MG63 (cell line): ENCODE data around the gene PLEKHH1. TPM values are rescaled to one million over a fixed set of nuclear protein-coding genes. Genes with fewer than 3 reads are reported as not detected.
"Not testable (repeated sequence)": the region's sequence is repeated elsewhere in the genome, so short reads cannot be mapped to it uniquely, and the experiment has no call there.

Source experiments
- DNase-seq: peaks from one replicate; pipeline ENCODE4 v3.0.0-alpha.2; 2020
- H3K27me3 ChIP-seq: fragments of 250-450 bp; sonication (Bioruptor Pico); 2 replicates; pipeline ENCODE4 v1.5.1; 2020; ENCODE audit warnings: mild to moderate bottlenecking, moderate library complexity
- H3K36me3 ChIP-seq: fragments of 250-450 bp; sonication (Bioruptor Pico); 2 replicates; pipeline ENCODE4 v1.5.1; 2020; ENCODE audit warnings: mild to moderate bottlenecking, moderate library complexity
- H3K4me3 ChIP-seq: fragments of 250-450 bp; sonication (Bioruptor Pico); 2 replicates; pipeline ENCODE4 v1.5.1; 2020; ENCODE audit warnings: mild to moderate bottlenecking, moderate library complexity
- H3K9me3 ChIP-seq: fragments of 250-450 bp; sonication (Bioruptor Pico); 2 replicates; pipeline ENCODE4 v1.5.1; 2020; ENCODE audit warnings: mild to moderate bottlenecking, moderate library complexity
- total RNA-seq: library from RNA; depleted of rRNA; stranded (reverse); fragments of >200 nt; shearing (Covaris generic); gene quantifications from 2 replicates; pipeline ENCODE4 v1.2.3, GENCODE V29; 2014; ENCODE audit warnings: low replicate concordance

The PLEKHH1 gene
- total RNA-seq, 1 experiment from 2014 or later = 0.07 TPM

DNA sequence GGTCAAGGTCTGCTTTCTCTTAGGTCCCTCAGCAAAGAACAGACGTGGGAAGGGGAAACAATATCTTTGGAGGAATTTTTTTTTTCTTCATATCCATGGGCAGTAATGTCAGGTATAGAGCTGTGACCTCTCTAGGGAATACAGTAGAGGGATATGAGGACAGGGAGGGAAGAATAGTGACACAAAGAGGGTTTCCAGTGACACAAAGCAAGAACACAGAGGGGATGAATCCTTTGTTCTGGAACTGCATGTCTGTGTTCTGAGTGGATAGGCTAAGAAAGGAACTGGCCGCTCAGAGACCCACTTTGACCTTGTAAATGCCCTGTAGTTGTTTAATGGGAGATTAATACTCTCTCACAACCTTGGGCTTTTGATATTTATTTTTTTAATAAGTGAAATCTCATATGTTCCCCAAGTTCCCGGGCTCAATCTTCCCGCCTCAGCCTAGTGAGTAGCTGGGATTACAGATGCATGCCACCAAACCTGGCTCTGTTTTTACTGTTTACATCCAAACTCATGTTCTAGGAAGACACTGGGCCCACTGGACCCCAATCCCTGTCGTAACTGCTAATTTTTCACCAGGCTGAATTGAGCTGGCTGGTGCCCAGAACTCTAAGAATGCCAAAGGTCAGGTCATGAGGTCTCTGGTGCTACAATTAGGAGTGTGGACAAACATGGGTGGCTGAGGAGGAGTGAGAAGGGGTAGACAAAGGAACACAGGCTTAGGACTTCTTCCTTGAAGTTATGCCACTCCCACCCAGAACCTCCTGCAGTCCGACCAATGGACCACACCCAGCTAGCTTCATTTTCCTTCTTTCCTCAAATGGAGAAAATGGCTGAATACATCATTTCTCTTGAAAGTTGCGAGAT lies 9.1 kb upstream of the PLEKHH1 start:
- no peak for DNase-seq
- Histone ChIP-seq H3K27me3 (no peaks in the 10 kb centered on the region), H3K36me3 (no peaks in the 10 kb centered on the region)

DNA sequence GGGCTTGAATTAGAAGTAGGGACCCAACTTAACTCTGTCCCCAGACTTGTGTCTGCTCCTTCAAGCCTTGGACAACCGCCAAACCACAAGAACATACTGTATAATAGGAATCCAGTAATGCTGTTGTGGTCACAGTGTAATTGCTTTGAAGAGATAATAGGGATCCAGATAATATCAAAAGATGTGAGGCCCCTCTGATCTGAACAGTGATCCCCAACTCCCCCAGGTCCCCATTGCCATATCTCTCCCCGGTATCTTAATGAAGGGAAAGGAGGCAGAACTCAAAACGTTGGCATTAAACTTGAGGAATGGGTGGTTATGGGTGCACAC lies 8.5 kb upstream of the PLEKHH1 start:
- Histone ChIP-seq H3K9me3 (no peaks in the 10 kb centered on the region), H3K4me3 (no peak overlapping the region), H3K36me3 (no peaks in the 10 kb centered on the region), H3K27me3 (no peaks in the 10 kb centered on the region)
- DNase-seq = no peak

More for the DNA sequence above, 9.1 kb upstream of the PLEKHH1 start:
- Histone ChIP-seq H3K9me3 (no peaks in the 10 kb centered on the region), H3K4me3 (no peak overlapping the region)

DNA sequence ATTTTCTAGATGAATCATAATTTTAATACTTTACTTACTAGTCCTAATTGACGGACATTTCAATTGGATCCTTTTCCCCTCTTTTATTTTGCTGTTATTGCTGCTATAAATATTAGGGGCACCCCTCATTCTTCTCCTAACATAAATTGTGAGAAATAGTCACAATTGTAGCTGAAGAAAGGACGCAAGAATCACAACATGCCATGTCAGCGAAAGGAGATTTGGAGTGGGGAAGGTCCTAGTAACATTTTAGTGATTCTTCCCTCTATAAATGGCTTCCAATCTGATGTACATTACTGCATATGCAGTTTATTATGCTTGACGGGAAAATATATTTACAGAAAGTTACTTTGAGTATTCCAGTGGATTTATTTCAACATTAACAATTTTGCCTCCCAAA lies 7.7 kb upstream of the PLEKHH1 start:
- H3K9me3 ChIP-seq = no peaks in the 10 kb centered on the region
- no peaks in the 10 kb centered on the region for H3K36me3 ChIP-seq
- no peak for DNase-seq
- no peak overlapping the region for H3K4me3 ChIP-seq
- H3K27me3 ChIP-seq = no peaks in the 10 kb centered on the region

DNA sequence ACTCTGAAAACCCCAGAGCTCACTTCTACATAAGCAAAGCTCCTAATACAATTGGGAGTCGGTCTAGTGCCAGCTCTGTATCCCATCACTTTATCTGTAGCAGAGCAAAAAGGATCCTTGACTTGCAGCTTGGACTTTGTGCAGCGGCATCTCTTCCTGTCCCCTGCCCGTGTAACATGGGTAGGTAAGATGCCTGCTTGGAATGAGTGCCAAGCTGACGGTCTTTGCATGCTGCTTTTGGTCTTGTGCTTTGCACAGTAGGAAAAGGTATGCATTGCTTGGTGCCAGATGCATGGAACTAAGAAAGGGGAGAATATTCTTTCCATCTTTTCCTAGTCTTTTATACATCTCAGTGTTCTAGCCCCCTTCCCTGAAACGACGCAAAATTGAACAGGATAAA lies 6.9 kb upstream of the PLEKHH1 start:
- no peak overlapping the region for H3K4me3 ChIP-seq
- no peaks in the 10 kb centered on the region for H3K36me3 ChIP-seq
- no peaks in the 10 kb centered on the region for H3K9me3 ChIP-seq
- DNase-seq = no peak
- H3K27me3 ChIP-seq = no peaks in the 10 kb centered on the region

DNA sequence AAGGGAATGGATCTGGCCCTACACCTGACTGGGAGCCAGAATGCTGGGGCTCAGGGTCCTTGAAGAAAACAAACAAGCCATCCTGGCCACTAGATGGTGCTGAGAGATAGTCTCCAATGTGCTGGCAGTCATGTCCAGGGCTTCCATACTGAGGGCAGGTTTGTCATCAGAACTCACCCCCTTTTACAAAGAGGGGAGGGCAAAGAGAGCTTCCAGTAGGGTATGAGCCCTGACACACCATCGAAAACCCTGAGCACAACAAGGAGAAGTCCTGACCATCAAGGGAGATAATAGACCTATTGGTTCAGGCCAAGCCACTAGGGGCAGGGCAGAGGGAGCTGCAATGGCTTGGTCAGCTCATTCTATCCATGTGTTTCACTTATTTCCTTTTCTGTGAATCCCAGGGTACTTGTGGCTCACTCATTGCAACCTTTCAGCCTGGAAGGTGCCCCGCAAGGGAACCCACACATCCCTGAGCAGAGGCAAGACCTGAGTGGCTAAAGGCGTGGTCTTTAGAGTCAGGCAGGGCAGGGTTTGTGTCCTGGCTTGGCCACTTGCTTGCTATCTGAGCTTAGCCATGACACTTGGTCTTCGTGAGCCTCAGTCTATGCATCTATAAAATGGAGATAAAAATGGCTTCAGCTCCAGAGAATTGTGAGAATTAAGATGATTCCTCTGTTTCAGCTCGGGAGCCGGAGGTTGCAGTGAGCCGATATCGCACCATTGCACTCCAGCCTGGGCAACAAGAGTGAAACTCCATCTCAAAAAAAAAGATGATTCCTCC lies 6.2 kb upstream of the PLEKHH1 start:
- H3K27me3 ChIP-seq = no peaks in the 10 kb centered on the region
- no peaks in the 10 kb centered on the region for H3K9me3 ChIP-seq
- DNase-seq = peak; percentile 8
- no peak overlapping the region for H3K4me3 ChIP-seq
- H3K36me3 ChIP-seq = no peaks in the 10 kb centered on the region

DNA sequence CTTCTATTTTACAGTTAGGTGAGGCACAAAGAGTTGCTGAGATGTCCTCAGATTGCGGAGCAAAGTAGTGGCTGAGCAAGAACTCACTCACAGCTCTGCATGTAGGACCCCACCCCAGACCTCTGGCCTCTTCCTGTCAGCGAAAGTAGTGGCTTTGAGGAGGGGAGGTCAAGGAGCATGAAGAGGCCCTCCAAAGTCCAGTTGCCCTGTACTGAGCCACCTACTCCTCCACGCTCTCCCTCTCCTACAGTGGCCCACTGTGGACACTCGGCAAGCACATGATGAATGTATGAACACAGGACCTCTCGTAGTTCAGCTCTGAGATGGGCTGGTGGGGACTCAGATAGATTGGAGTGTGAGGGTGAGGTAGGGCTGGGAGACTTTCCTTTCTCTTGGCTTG lies 5.3 kb upstream of the PLEKHH1 start:
- DNase-seq = no peak
- Histone ChIP-seq H3K4me3 (no peak overlapping the region), H3K36me3 (no peaks in the 10 kb centered on the region), H3K27me3 (no peaks in the 10 kb centered on the region), H3K9me3 (no peaks in the 10 kb centered on the region)

DNA sequence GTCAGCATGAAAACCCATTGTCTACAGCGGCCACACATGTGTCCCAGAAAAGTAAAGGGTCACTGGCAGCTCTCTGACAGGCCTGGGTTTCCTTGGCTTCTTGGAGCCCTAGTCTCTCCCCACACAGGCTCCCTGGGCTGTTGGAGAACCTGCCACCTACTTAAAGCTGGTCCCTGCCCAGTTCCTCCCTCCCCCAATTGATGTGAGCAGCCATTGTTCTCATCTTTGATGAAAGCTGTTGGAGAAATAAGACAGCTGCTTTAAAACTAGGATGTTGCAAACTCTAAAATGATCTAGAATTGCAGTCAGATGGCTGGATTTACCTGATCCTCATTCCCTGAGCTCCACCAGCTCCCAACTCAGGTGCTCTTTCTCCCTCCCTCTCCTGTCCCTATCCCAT lies 4.8 kb upstream of the PLEKHH1 start:
- H3K4me3 ChIP-seq = no peak overlapping the region

DNA sequence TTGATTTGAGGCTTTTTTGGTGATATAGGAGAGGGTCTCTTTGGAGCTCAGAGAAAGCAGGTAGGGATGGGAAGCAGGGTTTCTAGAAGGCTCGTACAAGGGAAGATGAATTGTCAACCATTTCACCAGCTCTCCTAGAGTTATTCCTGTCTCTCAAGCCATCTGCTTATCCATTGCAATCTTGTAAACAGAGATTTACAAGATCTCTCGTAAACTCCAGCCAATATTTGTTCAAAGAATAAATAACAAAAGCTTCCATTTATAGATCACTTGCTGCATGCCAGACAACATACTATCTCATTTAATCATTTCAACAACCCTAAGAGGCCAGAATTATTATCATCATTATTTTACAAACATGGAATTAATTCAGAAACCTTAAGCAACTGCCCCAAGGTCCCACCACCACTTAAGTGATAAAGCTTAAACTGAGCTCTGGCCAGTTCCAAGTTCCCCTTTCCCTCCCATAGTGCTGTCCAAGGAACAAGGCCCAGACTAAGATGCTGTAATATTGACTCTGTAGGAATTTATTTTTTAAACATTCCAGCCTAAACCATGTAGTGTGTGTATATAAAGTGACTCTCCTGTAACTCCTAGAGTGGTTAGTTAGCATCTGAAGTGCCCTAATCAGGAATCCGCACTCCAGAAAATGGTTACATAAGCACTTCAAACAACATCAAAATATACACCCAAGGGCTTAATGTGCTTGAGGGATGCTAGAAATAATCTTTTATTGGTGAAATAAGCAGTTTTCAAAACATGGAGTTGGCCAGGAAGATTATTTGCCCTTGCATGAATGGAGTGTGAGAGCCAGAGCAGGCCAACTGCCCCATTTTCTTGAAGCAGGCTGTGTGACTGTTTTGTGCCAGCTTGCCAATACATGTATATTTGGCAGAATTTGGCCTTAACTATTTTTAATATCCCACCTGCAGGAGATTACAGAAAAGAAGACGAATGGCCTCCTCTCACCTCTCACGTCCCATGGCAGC lies 2.8 kb upstream of the PLEKHH1 start:
- H3K9me3 ChIP-seq = no peaks in the 10 kb centered on the region
- no peak for DNase-seq
- no peak overlapping the region for H3K4me3 ChIP-seq
- no peaks in the 10 kb centered on the region for H3K27me3 ChIP-seq
- no peaks in the 10 kb centered on the region for H3K36me3 ChIP-seq

More for the DNA sequence above, 4.8 kb upstream of the PLEKHH1 start:
- H3K9me3 ChIP-seq = no peaks in the 10 kb centered on the region
- DNase-seq = no peak
- no peaks in the 10 kb centered on the region for H3K27me3 ChIP-seq
- H3K36me3 ChIP-seq = no peaks in the 10 kb centered on the region

DNA sequence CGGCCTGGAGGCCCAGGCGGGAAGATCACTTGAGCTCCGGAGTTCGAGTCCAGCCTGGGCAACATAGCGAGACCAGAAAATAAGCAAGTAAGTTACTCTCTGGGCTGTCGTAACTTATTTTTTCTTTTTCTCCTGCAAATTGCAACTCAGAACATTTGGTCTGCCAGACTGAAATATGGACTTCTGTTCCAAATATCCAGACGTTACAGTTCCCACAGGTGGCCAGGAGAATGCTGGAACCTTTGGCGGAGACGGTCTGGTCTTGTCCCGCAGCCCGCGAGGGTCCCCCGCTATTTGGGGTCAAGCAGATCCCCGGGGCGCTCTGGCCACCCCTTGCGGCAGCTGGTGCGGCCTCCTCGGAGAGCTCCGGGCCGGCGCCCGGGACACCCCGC lies 488 bp upstream of the PLEKHH1 start:
- no peaks in the 10 kb centered on the region for H3K9me3 ChIP-seq
- H3K36me3 ChIP-seq = no peaks in the 10 kb centered on the region
- peak overlapping the region; percentile 53 for H3K4me3 ChIP-seq
- DNase-seq = no peak
- no peaks in the 10 kb centered on the region for H3K27me3 ChIP-seq

DNA sequence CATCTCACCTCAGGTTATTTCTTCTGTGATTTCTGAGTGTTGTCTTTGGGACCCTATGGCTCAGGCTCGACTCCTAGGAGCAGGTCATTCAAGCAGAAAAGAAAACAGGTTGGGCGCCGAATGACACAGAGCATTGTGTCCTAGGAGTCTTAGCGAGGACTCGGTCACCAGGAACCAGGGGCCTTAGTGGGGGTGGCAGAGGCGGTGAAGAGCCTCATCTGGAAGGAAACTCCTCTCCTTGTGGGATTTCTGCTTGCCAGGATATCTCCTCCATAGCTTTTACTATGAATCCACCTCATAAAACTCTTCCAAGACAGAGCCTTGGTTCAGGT lies 630 bp downstream of the PLEKHH1 start:
- Histone ChIP-seq H3K9me3 (no peaks in the 10 kb centered on the region), H3K27me3 (no peaks in the 10 kb centered on the region), H3K36me3 (no peaks in the 10 kb centered on the region), H3K4me3 (peak overlapping the region; percentile 53)
- DNase-seq = no peak

DNA sequence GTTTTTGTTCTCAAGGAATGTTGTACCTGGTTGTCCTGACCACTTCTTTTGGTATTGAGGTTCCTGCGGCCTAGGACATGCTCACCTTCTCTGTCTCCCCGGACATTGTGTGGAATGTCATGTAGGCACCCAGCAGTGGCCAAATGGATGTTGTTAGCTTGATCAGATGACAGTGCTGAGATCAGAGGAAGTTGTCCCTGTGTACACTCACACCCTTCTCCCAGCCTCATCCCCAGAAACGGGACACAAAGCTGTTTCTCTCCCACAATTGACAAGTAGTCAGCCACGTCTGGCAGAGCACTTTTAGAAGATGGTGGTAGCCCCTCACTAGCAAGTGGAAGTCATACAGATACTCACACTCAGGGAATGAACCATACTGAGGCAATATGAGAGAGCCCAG lies 3.0 kb downstream of the PLEKHH1 start:
- no peaks in the 10 kb centered on the region for H3K9me3 ChIP-seq
- no peaks in the 10 kb centered on the region for H3K27me3 ChIP-seq
- DNase-seq = no peak
- H3K36me3 ChIP-seq = no peaks in the 10 kb centered on the region
- H3K4me3 ChIP-seq = no peak overlapping the region

DNA sequence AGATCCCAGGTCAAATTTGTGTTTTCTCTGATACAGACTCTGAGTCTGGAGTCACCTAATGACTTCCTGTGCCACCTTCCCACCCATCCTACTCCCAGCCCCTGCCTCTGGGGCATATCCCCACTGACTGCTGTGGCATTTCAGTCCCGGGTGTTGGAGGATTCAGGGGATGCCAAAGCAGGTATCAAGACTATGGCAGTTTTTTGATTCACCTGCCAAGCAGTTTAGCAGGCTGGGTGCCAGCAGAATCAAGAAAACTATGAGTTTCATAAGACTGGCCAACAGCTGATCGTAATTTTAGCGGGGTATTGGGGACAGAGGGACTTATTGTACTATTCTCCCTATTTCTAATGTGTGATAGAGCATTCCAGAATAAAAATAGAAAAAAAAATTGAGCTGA lies 4.6 kb downstream of the PLEKHH1 start:
- Histone ChIP-seq H3K36me3 (no peaks in the 10 kb centered on the region), H3K9me3 (no peaks in the 10 kb centered on the region), H3K27me3 (no peaks in the 10 kb centered on the region), H3K4me3 (no peak overlapping the region)
- DNase-seq = no peak

DNA sequence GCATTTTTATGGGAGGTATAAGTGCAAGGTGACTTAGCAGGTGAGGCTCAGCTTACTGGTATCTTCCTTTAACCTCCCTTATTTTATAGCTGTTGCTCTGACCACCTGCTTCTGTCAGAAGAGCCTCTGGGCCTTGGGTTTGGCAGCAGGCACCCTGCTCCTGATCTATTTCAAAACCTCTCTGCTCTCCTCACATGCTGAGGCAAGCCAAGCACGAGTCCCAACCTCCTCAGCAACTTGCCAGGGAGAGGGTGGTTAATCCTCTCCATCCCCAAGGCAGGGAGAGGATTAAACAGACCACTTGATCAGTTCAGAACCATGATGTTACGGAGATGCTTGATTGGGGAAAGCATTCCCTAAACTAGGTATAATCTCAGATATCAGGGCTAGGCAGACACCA lies 5.4 kb downstream of the PLEKHH1 start:
- no peaks in the 10 kb centered on the region for H3K27me3 ChIP-seq
- no peaks in the 10 kb centered on the region for H3K36me3 ChIP-seq
- DNase-seq = no peak
- H3K9me3 ChIP-seq = no peaks in the 10 kb centered on the region
- H3K4me3 ChIP-seq = no peak overlapping the region

DNA sequence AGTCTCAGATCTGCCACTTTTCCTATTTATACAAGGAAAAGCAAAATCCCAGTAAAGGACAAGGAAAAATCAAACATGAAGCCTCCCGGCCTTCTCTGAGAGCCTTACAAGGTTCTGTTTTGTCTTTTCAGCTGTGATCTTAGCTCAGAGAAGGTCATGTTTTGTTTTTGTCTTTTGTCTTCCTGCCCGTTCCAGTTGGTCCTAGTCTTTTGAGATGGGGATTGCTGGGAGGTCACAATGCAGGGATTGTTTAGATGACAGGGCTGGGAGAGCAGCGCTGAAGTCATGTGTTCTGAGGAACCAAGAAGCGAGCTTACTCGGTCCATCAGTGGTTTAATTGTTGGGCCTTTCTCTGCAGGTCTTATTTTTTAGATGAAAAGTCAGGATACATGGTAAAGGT lies 6.0 kb downstream of the PLEKHH1 start:
- Histone ChIP-seq H3K4me3 (no peak overlapping the region), H3K27me3 (no peaks in the 10 kb centered on the region), H3K9me3 (0 out of 2 replicates have a peak, but pooled peaks cover under 1% of the 10 kb centered on the region), H3K36me3 (no peaks in the 10 kb centered on the region)
- no peak for DNase-seq

DNA sequence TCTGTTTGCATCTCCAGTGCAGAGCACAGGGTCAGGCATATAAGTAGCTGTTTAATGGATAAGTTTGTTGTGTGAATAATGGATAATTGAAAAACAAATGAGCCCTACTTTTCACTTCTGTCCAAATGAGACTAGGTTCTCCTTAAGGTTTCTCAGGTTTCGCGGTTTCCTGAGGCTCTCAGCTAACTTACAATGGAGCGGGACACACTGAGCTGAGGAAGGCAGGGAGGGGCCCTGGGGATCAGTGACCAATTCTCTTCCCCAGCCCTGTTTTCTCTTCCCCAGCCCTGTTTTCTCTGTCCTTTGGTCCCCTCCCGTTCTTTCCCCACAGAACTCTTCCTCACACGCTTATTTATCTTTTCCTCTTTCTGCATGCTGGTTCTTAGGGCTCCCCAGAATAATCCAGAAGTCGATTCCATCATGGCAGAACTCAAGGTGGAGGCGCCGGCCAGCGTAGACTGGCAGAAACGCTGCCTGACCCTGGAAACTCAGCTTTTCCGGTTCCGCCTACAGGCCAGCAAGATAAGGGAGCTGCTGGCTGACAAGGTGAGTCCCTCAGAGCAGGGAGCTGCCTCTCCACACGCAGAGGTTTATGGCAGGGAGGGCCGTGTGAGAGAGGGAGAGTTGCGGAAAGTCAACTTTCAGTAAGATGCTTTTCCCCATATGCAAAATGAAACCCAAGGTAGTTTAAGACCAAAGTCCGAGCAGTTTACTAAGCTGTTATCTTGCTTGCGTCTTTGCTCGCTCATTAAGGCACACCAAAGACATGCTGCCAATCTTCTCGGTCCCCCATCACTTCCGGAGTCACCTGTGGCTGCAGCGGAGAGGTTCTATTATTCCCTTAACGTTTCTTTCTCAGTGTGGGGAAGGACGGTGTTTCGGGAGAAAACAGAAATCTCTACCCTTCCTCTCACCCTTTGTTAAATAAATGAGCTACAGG lies 8.6 kb downstream of the PLEKHH1 start:
- H3K36me3 ChIP-seq = no peaks in the 10 kb centered on the region
- peaks cover 6% of the 10 kb centered on the region; the same call in 1 of the 2 replicates for H3K9me3 ChIP-seq
- H3K27me3 ChIP-seq = no peaks in the 10 kb centered on the region
- no peak for DNase-seq
- H3K4me3 ChIP-seq = no peak overlapping the region

DNA sequence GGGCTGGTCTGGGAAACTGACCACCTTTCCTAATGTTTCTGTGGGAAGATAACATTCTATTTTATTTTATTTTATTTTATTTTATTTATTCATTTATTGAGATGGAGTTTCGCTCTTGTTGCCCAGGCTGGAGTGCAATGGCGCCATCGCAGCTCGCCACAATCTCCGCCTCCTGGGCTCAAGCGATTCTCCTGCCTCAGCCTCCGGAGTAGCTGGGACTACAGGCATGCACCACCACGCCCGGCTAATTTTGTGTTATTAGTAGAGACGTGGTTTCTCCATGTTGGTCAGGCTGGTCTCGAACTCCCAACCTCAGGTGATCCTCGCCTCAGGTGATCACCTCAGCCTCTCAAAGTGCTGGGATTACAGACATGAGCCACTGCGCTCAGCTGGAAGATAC lies 9.5 kb downstream of the PLEKHH1 start:
- H3K9me3 ChIP-seq, DNase-seq, H3K4me3 ChIP-seq, H3K27me3 ChIP-seq, H3K36me3 ChIP-seq: not testable (repeated sequence)
